KMS-11 (cell line): Measurements from ENCODE around the gene OR14I1.

Experiments
- H2AFZ ChIP-seq: fragments of 200-600 bp; sonication (generic); 2 replicates; pipeline ENCODE4 v1.6.1; 2016; ENCODE audit warnings: antibody characterized with exemption, mixed run types, low read depth
- H3K27ac ChIP-seq: fragments of 200-600 bp; sonication (generic); 2 replicates; pipeline ENCODE4 v1.6.1; 2016; ENCODE audit warnings: mild to moderate bottlenecking, mixed run types
- H3K27me3 ChIP-seq: fragments of 200-600 bp; sonication (generic); 2 replicates; pipeline ENCODE4 v1.6.1; 2017; ENCODE audit warnings: mild to moderate bottlenecking, low read depth, mixed run types, moderate library complexity; ENCODE audit not compliant: insufficient read depth
- H3K36me3 ChIP-seq: fragments of 200-600 bp; sonication (generic); 2 replicates; pipeline ENCODE4 v1.6.1; 2017; ENCODE audit warnings: mild to moderate bottlenecking, mixed run types; ENCODE audit not compliant: insufficient read depth
- H3K4me1 ChIP-seq: fragments of 200-600 bp; sonication (generic); 2 replicates; pipeline ENCODE4 v1.6.1; 2016; ENCODE audit warnings: mild to moderate bottlenecking, low read depth, mixed run types; ENCODE audit not compliant: poor library complexity, severe bottlenecking
- H3K4me2 ChIP-seq: fragments of 200-600 bp; sonication (generic); 2 replicates; pipeline ENCODE4 v1.7.0; 2016; ENCODE audit warnings: mild to moderate bottlenecking, mixed run types
- H3K4me3 ChIP-seq: fragments of 200-600 bp; sonication (generic); IDR thresholded peaks from 2 replicates; pipeline ENCODE4 v1.6.1; 2017; ENCODE audit warnings: low read depth, low read length, mixed read lengths; ENCODE audit not compliant: insufficient read depth
- H3K79me2 ChIP-seq: fragments of 200-600 bp; sonication (generic); 2 replicates; pipeline ENCODE4 v1.6.1; 2016; ENCODE audit warnings: low read depth, mixed run types; ENCODE audit not compliant: insufficient read depth
- H3K9ac ChIP-seq: fragments of 200-600 bp; sonication (generic); 2 replicates; pipeline ENCODE4 v1.6.1; 2016; ENCODE audit warnings: mild to moderate bottlenecking, mixed run types
- H4K20me1 ChIP-seq: fragments of 200-600 bp; sonication (generic); 2 replicates; pipeline ENCODE4 v1.6.1; 2016; ENCODE audit warnings: mild to moderate bottlenecking, mixed run types; ENCODE audit not compliant: insufficient read depth
- TF ChIP-seq, protein P1 (sequence below): fragments of 200-600 bp; sonication (generic); conservative IDR thresholded peaks from 2 replicates; pipeline ENCODE4 v1.6.1; 2017; ENCODE audit warnings: low read depth, mild to moderate bottlenecking, antibody characterized with exemption, low read length, moderate library complexity, mixed read lengths

Gene OR14I1

DNA sequence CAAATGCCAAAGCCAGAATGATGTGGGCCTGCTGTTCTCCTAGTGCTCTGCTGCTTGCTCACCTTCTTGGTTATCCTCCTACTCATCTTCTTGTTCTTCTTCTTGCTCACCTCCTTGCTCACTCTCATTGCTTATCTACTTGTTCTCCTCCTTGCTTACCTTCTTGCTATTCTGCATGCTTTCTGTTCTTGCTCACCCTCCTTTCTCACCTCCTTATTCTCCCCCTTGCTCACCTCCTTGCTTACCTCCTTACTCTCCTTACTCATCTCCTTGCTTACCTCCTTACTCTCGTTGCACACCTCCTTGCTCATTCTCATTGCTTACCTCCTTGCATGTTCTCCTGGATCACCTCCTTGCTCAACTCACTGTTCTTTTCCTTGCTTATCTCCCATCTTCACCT, at the start of gene OR14I1:
TSS of gene OR14I1 (minus strand) at position 53 of the 400 bp plus-strand sequence.
- no peak within 1 kb of the TSS for H2AFZ ChIP-seq
- H3K27me3 ChIP-seq = no peaks in the 10 kb centered on the region
- no peak within 1 kb of the TSS for H3K4me3 ChIP-seq
- no peaks in the 10 kb centered on the region for H3K36me3 ChIP-seq
- no peak within 1 kb of the TSS for H3K9ac ChIP-seq
- no peak within 1 kb of the TSS for H3K4me2 ChIP-seq
- no peaks in the 10 kb centered on the region for H4K20me1 ChIP-seq
- H3K4me1 ChIP-seq = no peaks in the 10 kb centered on the region
- no peaks in the 10 kb centered on the region for H3K79me2 ChIP-seq
- TF ChIP-seq, protein P1, sequence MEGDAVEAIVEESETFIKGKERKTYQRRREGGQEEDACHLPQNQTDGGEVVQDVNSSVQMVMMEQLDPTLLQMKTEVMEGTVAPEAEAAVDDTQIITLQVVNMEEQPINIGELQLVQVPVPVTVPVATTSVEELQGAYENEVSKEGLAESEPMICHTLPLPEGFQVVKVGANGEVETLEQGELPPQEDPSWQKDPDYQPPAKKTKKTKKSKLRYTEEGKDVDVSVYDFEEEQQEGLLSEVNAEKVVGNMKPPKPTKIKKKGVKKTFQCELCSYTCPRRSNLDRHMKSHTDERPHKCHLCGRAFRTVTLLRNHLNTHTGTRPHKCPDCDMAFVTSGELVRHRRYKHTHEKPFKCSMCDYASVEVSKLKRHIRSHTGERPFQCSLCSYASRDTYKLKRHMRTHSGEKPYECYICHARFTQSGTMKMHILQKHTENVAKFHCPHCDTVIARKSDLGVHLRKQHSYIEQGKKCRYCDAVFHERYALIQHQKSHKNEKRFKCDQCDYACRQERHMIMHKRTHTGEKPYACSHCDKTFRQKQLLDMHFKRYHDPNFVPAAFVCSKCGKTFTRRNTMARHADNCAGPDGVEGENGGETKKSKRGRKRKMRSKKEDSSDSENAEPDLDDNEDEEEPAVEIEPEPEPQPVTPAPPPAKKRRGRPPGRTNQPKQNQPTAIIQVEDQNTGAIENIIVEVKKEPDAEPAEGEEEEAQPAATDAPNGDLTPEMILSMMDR = no peak
- H3K27ac ChIP-seq = no peak within 1 kb of the TSS

DNA sequence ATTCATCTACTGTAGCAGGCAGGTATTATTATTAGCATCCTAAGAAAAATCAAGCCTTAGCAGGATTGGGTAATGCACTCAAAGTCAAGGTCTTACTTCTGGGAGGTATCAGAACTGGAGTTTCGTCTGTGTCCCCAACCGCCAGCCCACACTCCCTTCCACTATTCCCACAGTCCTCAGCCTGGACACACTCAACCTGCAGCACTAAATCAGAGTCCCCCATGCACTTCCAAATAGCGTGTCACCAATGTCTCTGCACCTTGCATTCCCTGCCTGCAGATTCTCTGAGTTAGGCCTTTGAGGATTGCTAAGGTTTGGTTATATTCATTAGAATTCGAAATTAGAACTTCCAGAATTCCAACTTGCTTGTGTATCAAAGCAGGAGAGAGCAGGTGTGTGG, 49.1 kb upstream of the OR14I1 start:
- Histone ChIP-seq H4K20me1 (no peaks in the 10 kb centered on the region), H3K4me3 (no peak overlapping the region), H3K27me3 (no peaks in the 10 kb centered on the region), H3K9ac (no peak overlapping the region), H3K4me1 (no peaks in the 10 kb centered on the region), H3K36me3 (no peaks in the 10 kb centered on the region), H3K79me2 (no peaks in the 10 kb centered on the region), H3K27ac (no peak overlapping the region; the same call in 1 of the 2 replicates), H2AFZ (no peak overlapping the region), H3K4me2 (no peak overlapping the region)
- TF ChIP-seq, protein P1 = no peak

DNA sequence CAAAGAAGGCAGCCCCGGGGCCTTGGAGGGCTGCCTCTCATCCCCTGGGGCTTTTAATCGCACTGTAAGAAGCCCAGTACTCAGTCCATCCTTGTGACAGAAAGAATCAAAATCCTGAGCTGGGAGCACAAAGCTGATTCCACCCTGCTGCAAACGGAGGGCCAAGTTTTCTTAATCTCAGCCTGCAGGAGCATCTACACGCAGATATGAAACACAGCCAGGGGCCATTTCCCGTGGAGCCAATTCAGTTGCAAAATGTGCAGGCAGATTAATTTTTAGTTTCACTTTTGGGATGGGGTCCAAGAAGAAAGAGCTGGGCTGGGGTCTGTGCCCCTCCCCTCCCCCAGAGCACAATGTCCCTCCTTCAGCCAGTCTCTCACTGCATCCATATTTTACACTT, 48.6 kb upstream of the OR14I1 start:
- no peak overlapping the region for H3K4me2 ChIP-seq

DNA sequence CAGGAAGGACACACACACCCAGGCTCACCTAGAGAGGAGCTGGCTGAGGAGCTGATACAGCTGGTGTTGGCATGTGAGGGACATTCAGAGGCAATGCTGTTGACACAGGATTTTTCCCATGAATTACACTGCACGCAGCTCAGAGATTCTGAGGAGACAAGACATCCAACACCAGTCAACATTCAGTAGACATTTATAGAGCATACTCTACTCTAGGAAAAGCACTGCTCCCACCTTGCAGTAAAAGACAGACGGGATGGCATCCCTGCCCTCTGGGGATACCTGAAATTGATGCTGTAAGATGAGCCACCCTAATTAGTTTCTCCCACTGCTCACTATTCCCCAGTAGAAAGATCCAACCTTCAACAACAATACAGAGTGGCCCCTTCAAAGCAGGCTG, 47.9 kb upstream of the OR14I1 start:
- Histone ChIP-seq H3K4me1 (no peaks in the 10 kb centered on the region), H3K4me3 (no peak overlapping the region), H3K36me3 (no peaks in the 10 kb centered on the region), H3K9ac (no peak overlapping the region), H3K27ac (no peak overlapping the region), H2AFZ (no peak overlapping the region), H3K79me2 (no peaks in the 10 kb centered on the region), H3K4me2 (no peak overlapping the region), H4K20me1 (no peaks in the 10 kb centered on the region), H3K27me3 (no peaks in the 10 kb centered on the region)
- TF ChIP-seq, protein P1 = no peak

More for the DNA sequence above, 48.6 kb upstream of the OR14I1 start:
- no peaks in the 10 kb centered on the region for H3K79me2 ChIP-seq
- H3K4me3 ChIP-seq = no peak overlapping the region
- no peaks in the 10 kb centered on the region for H3K36me3 ChIP-seq
- no peak overlapping the region for H2AFZ ChIP-seq
- no peak overlapping the region; the same call in 1 of the 2 replicates for H3K27ac ChIP-seq
- H3K4me1 ChIP-seq = no peaks in the 10 kb centered on the region
- no peaks in the 10 kb centered on the region for H4K20me1 ChIP-seq
- no peaks in the 10 kb centered on the region for H3K27me3 ChIP-seq
- TF ChIP-seq, protein P1 = no peak
- no peak overlapping the region for H3K9ac ChIP-seq

DNA sequence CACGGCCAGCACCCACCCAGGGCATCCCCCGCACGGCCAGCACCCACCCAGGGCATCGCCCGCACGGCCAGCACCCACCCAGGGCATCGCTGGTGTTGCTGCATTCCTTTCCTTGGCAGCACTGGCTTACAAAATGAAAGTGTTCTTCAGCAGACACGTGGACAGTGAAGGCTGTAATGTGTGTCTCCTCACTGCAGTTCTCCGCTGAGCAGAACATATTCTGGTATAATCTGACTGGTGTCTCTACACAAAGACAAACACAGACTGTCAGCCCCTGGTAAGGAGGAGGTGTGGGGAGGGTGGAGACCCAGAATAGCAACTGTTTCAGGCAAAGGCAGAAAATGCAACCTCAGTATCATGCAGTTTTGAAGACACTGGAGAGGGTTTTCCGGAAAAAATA, 45.6 kb upstream of the OR14I1 start:
- TF ChIP-seq, protein P1 = no peak
- no peak overlapping the region for H3K27ac ChIP-seq
- H3K27me3 ChIP-seq = no peaks in the 10 kb centered on the region
- no peaks in the 10 kb centered on the region for H3K36me3 ChIP-seq
- no peak overlapping the region for H3K9ac ChIP-seq
- no peaks in the 10 kb centered on the region for H3K4me1 ChIP-seq
- no peak overlapping the region for H3K4me2 ChIP-seq
- no peak overlapping the region for H2AFZ ChIP-seq
- no peaks in the 10 kb centered on the region for H3K79me2 ChIP-seq
- H4K20me1 ChIP-seq = no peaks in the 10 kb centered on the region
- no peak overlapping the region for H3K4me3 ChIP-seq
